CD4-positive, alpha-beta memory T cell (primary cell): ENCODE results near the gene RPEL1. TPM values are rescaled to one million over a fixed set of nuclear protein-coding genes. Genes with fewer than 3 reads are reported as not detected.

Experiments used
- CTCF ChIA-PET: fragments of 350-600 bp; sonication (Branson Sonifier 250); formaldehyde crosslinking; loops from one replicate; lab custom pipeline; 2021; ENCODE audit warnings: inconsistent platforms; ENCODE audit not compliant: partially characterized antibody; lab: Charles Lee
- POLR2A ChIA-PET: fragments of 350-600 bp; sonication (Branson Sonifier 250); formaldehyde crosslinking; loops from one replicate; lab custom pipeline; 2021; ENCODE audit not compliant: partially characterized antibody; lab: Charles Lee
- DNase-seq, 5 donors: peaks; one replicate each; pipeline versions ENCODE4 v3.0.0 to v3.0.0-alpha.2; 2020 to 2022; ENCODE audit warnings: mixed read lengths in 1 of 5
- H3K27ac ChIP-seq: one replicate; pipeline ENCODE4 v1.7.0; 2013; ENCODE audit warnings: low read depth, low read length
- H3K27me3 ChIP-seq: 2 replicates; pipeline ENCODE4 v1.7.0; 2013; ENCODE audit warnings: mild to moderate bottlenecking, low read length, moderate library complexity; ENCODE audit not compliant: insufficient read depth
- H3K36me3 ChIP-seq: 2 replicates; pipeline ENCODE4 v1.7.0; 2013; ENCODE audit warnings: mild to moderate bottlenecking, low read length, moderate library complexity; ENCODE audit not compliant: insufficient read depth
- H3K4me1 ChIP-seq: 2 replicates; pipeline ENCODE4 v1.7.0; 2013; ENCODE audit warnings: mild to moderate bottlenecking, low read length, moderate library complexity; ENCODE audit not compliant: insufficient read depth
- H3K4me3 ChIP-seq, 2 donors: one replicate each; pipeline ENCODE4 v1.7.0; 2013; ENCODE audit warnings: low read length in 2 of 2, mild to moderate bottlenecking in 1 of 2
- H3K9me3 ChIP-seq, 2 donors: one replicate each; pipeline ENCODE4 v1.7.0; 2013; ENCODE audit warnings: low read length in 2 of 2, control low read depth in 1 of 2; ENCODE audit not compliant: control insufficient read depth in 1 of 2
- H3K27ac Mint-ChIP-seq, 7 donors: one replicate each; pipeline ENCODE4 v1.8.0; 2020 to 2021; ENCODE audit warnings: mixed read lengths in 7 of 7, mild to moderate bottlenecking in 6 of 7, inconsistent platforms in 3 of 7, moderate library complexity in 3 of 7
- H3K27me3 Mint-ChIP-seq, 2 donors: one replicate each; pipeline ENCODE4 v1.8.0; 2020 to 2021; ENCODE audit warnings: mixed read lengths in 2 of 2
- H3K36me3 Mint-ChIP-seq, 2 donors: one replicate each; pipeline ENCODE4 v1.8.0; 2020 to 2021; ENCODE audit warnings: mixed read lengths in 2 of 2, inconsistent platforms in 1 of 2, mild to moderate bottlenecking in 1 of 2
- H3K4me1 Mint-ChIP-seq, 4 donors: one replicate each; pipeline ENCODE4 v1.8.0; 2020 to 2021; ENCODE audit warnings: mixed read lengths in 4 of 4, mild to moderate bottlenecking in 1 of 4
- H3K4me3 Mint-ChIP-seq, 8 donors: one replicate each; pipeline ENCODE4 v1.8.0; 2020 to 2021; ENCODE audit warnings: mixed read lengths in 8 of 8, mild to moderate bottlenecking in 7 of 8, moderate library complexity in 6 of 8, inconsistent platforms in 3 of 8
- H3K9me3 Mint-ChIP-seq, 8 donors: one replicate each; pipeline ENCODE4 v1.8.0; 2020 to 2021; ENCODE audit warnings: mixed read lengths in 8 of 8, mild to moderate bottlenecking in 5 of 8, inconsistent platforms in 3 of 8, moderate library complexity in 1 of 8
- intact Hi-C: fragments of 100-400 bp; cut with micrococcal nuclease; formaldehyde crosslinking; loops from one replicate; pipeline ENCODE4 v1.15.1; 2023
- polyA plus RNA-seq, 2 donors: library from polyadenylated mRNA; unstranded; fragments of 300-500 nt; fragmentation: Illumina TruSeq; gene quantifications; one replicate each; pipeline ENCODE4 v1.2.3, GENCODE V29; 2021
- total RNA-seq, 2 experiments: library from RNA; stranded (reverse); gene quantifications; one replicate each; pipeline ENCODE4 v1.2.3, GENCODE V29; 2021

Gene RPEL1
- total and polyA plus RNA-seq, 4 experiments from 2014 or later, result not detected

DNA sequence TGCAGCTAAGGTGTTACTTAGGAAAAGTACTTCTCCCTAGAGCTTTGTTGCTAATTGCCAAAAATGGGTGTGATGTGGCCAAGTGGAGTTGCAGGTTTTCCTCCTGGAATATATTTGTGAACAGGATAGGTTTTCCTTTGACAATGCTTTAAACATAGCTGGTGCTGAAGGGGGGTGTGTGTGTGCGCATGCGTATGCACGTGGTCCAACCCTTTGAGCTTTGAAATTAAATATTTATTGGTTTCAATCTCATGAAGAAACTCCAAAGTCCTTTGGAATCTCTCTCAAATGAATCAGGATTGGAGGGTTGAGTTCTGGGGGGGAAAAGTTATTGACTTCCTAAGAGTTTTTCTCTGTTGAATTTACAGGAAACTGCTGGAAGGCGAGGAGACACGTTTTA, 42.3 kb downstream of the RPEL1 start:
- ChIA-PET POLR2A (no interaction called here), CTCF (interaction anchor here (0.7 kb wide), 1 partner anchor 895 kb away, joined by 4 read pairs; no protein-coding TSS in a partner anchor)
- no peak overlapping the region for H3K4me3 Mint-ChIP-seq
- Histone ChIP-seq H3K4me3 (no peak overlapping the region), H3K27me3 (no peaks in the 10 kb centered on the region), H3K36me3 (no peaks in the 10 kb centered on the region), H3K9me3 (no peaks in the 10 kb centered on the region), H3K4me1 (no peaks in the 10 kb centered on the region), H3K27ac (no peak overlapping the region)
- H3K36me3 Mint-ChIP-seq, result no peaks in the 10 kb centered on the region
- H3K27me3 Mint-ChIP-seq, result peaks cover 25 to 34% of the 10 kb centered on the region in 2 donors
- intact Hi-C loops, result no loop called here
- no peaks in the 10 kb centered on the region for H3K4me1 Mint-ChIP-seq
- DNase-seq, result no peak
- H3K9me3 Mint-ChIP-seq, result peaks cover 0 to 2% (median 0%) of the 10 kb centered on the region in 8 donors
- H3K27ac Mint-ChIP-seq, result no peak overlapping the region

DNA sequence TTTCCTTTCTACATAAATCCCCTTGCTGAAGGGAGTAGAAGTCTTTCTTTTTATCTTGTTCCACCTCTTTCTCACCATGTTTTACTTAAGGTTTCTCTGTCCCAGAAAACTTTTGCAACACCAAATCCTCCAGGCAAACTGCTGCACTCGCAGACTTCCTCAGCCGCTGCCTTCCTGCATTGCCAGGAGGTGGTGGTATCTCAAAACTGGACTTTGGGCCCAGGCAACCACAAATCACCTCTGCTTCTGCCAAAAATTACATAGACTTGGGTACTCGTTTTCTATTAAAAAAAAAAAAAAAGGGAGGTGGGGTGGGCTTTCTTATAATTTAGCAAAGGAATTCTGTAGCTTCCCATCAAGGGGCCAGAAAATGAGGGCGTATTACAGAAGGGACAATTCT, 45.9 kb downstream of the RPEL1 start:
- H3K27me3 ChIP-seq, result no peaks in the 10 kb centered on the region

DNA sequence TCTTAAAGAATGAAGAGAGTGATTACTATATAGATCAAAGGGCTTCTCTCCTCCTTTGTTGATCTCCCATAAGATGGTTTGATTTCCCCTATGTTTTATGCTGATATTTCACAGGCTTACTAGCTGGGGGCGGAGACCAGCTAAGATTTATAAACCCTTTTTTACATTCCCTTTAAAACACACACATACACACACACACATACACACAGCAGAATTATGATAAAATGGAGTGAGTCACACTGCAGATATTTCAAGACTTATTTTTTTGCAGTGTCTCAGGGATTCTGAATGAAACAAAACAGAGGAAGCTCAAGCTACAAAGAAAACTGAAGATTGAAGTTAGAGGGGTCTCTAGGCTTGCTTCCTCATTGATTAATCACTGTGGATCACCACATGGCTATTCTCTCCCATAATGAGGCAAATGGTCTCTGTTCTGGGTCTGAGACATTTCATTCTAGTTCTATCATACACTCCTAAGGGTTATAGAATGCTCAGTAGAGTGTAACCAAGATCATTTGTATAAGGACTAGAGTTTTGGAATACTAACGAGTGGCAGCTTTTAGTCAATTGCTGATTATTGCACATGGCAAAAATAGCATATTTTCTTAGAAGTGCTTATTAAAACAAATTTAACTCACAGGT, 49.8 kb downstream of the RPEL1 start:
- ChIA-PET CTCF (interaction anchor here (0.5 kb wide), 1 partner anchor 1543 kb away, joined by 3 read pairs; no protein-coding TSS in a partner anchor), POLR2A (no interaction called here)
- DNase-seq, result no peak
- no peak overlapping the region for H3K4me3 ChIP-seq
- Mint-ChIP-seq H3K27ac (no peak overlapping the region), H3K27me3 (peaks cover 2 to 5% of the 10 kb centered on the region in 2 donors), H3K9me3 (no peaks in the 10 kb centered on the region), H3K4me1 (peaks cover 0 to 2% (median 0%) of the 10 kb centered on the region in 4 donors), H3K4me3 (no peak overlapping the region), H3K36me3 (no peaks in the 10 kb centered on the region)
- no peaks in the 10 kb centered on the region for H3K27me3 ChIP-seq
- H3K9me3 ChIP-seq, result no peaks in the 10 kb centered on the region
- no peak overlapping the region for H3K27ac ChIP-seq
- no peaks in the 10 kb centered on the region for H3K36me3 ChIP-seq
- intact Hi-C loops, result no loop called here
- H3K4me1 ChIP-seq, result no peaks in the 10 kb centered on the region

More for the DNA sequence above, 45.9 kb downstream of the RPEL1 start:
- Histone ChIP-seq H3K4me3 (no peak overlapping the region), H3K27ac (no peak overlapping the region), H3K36me3 (no peaks in the 10 kb centered on the region), H3K9me3 (no peaks in the 10 kb centered on the region), H3K4me1 (no peaks in the 10 kb centered on the region)
- H3K9me3 Mint-ChIP-seq, result peaks cover 0 to 2% (median 0%) of the 10 kb centered on the region in 8 donors
- peaks cover 14 to 21% of the 10 kb centered on the region in 2 donors for H3K27me3 Mint-ChIP-seq
- peak overlapping the region in 1 of 7 donors; percentile 53 for H3K27ac Mint-ChIP-seq
- intact Hi-C loops, result no loop called here
- ChIA-PET CTCF (no interaction called here), POLR2A (no interaction called here)
- DNase-seq, result no peak
- no peaks in the 10 kb centered on the region for H3K36me3 Mint-ChIP-seq
- no peaks in the 10 kb centered on the region for H3K4me1 Mint-ChIP-seq
- no peak overlapping the region for H3K4me3 Mint-ChIP-seq

Other genes with a start within 250 kb of the RPEL1 start
- gene NT5C2, start 52.6 kb upstream of the RPEL1 start, total RNA-seq, result 10 to 100 TPM; 79.8 to 80.4 TPM
- gene NT5C2, start 52.6 kb upstream of the RPEL1 start, polyA plus RNA-seq, result 10 to 100 TPM; 54.3 to 78.8 TPM
- not detected for gene INA, start 31.3 kb downstream of the RPEL1 start, total RNA-seq
- not detected for gene INA, start 31.3 kb downstream of the RPEL1 start, polyA plus RNA-seq
- gene PCGF6, start 105.3 kb downstream of the RPEL1 start, total RNA-seq, result 1 to 10 TPM; 8.7 to 8.8 TPM
- 10 to 100 TPM in 1 of 2 donors, 1 to 10 TPM in 1; 6.4 to 11.2 TPM for gene PCGF6, start 105.3 kb downstream of the RPEL1 start, polyA plus RNA-seq
- 1 to 10 TPM; 7.5 to 7.9 TPM for gene TAF5, start 122.1 kb downstream of the RPEL1 start, total RNA-seq
- gene TAF5, start 122.1 kb downstream of the RPEL1 start, polyA plus RNA-seq, result 1 to 10 TPM; 2.5 to 4.1 TPM
- gene ATP5MK, start 150.6 kb downstream of the RPEL1 start, total RNA-seq, result 100 to 1,000 TPM; 148 to 157 TPM
- gene ATP5MK, start 150.6 kb downstream of the RPEL1 start, polyA plus RNA-seq, result 100 to 1,000 TPM; 477 to 548 TPM
- gene PDCD11, start 150.7 kb downstream of the RPEL1 start, total RNA-seq, result 10 to 100 TPM; 37.8 to 45.0 TPM
- gene PDCD11, start 150.7 kb downstream of the RPEL1 start, polyA plus RNA-seq, result 10 to 100 TPM in 1 of 2 donors, 1 to 10 TPM in 1; 2.5 to 16.1 TPM
- 10 to 100 TPM; 80.5 to 84.6 TPM for gene CALHM2, start 206.5 kb downstream of the RPEL1 start, total RNA-seq
- gene CALHM2, start 206.5 kb downstream of the RPEL1 start, polyA plus RNA-seq, result 10 to 100 TPM; 40.3 to 65.0 TPM
- not detected for gene CALHM1, start 213.0 kb downstream of the RPEL1 start, total RNA-seq
- not detected for gene CALHM1, start 213.0 kb downstream of the RPEL1 start, polyA plus RNA-seq
- not detected for gene CALHM3, start 233.4 kb downstream of the RPEL1 start, total RNA-seq
- not detected for gene CALHM3, start 233.4 kb downstream of the RPEL1 start, polyA plus RNA-seq
- under 1 TPM; 0.83 to 0.96 TPM for gene NEURL1, start 247.8 kb downstream of the RPEL1 start, total RNA-seq
- gene NEURL1, start 247.8 kb downstream of the RPEL1 start, polyA plus RNA-seq, result under 1 TPM; 0.76 to 0.82 TPM